ENCODE results near the gene PCIF1. TPM values are rescaled to one million over a fixed set of nuclear protein-coding genes. Genes with fewer than 3 reads are reported as not detected.
A peak's percentile ranks its signal among the peaks of the same experiment; 100 is the strongest.

Gene PCIF1
- total RNA-seq, 1 experiment from 2014 or later = 26.8 TPM

DNA sequence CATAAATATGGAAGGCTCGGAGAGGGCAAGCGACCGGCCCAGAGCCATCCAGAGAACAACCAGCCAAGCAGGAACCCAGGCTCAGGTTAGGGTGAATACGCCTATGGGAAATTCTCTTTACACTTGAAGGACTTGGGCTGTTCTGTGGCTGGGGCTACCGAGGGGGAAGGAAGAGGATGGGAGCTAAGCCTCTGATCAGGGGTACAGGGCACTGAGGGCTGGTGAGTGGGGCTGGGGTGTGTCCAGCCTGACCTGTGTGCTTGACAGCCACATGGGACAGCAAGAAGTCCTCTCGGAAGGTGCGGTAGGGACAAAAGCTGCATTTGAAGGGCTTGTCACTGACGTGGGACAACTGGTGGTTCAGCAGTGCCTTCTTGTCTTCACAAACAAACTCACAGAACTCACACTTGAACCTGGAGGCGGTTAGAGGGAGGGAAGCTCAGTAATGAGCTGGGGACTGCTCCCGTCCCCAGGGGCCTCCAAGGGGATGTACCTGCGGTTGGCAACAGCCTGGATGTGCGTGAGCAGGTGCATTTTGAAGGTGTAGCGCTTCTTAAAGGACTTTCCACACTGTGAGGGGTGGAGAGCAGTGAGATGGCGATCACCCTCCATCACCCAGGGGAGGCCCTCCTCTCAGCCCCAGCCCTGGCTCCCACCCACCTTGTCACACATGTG, 25.6 kb downstream of the PCIF1 start:
- H4K91ac ChIP-seq (ENCODE audit: insufficient read length, low read depth, low read length) = no peak overlapping the region
- no peak overlapping the region for H3T11ph ChIP-seq (ENCODE audit: low read length)
- peaks cover 25 to 78% (median 54%) of the 10 kb centered on the region in 3 experiments for H3K36me3 Mint-ChIP-seq (ENCODE audit: insufficient read depth in 1 of 3, low read depth in 3 of 3)
- no peaks in the 10 kb centered on the region for H3K27me3 Mint-ChIP-seq (ENCODE audit: low read depth)
- no peaks in the 10 kb centered on the region for H3K9me3 ChIP-seq (ENCODE audit: control insufficient read depth, low read depth, low read length)
- no peak overlapping the region for H2BK120ac ChIP-seq (ENCODE audit: low read depth, low read length, poor library complexity, severe bottlenecking)
- H3K27ac Mint-ChIP-seq = no peak overlapping the region
- no peaks in the 10 kb centered on the region for H3K4me1 Mint-ChIP-seq
- no peak overlapping the region for H2BK15ac ChIP-seq (ENCODE audit: low read depth, low read length)
- H3K4me1 ChIP-seq (ENCODE audit: insufficient read depth, low read length) = no peaks in the 10 kb centered on the region
- H2BK5ac ChIP-seq (ENCODE audit: insufficient read length, low read length) = no peak overlapping the region
- no peaks in the 10 kb centered on the region for H3K79me1 ChIP-seq (ENCODE audit: insufficient read depth, low read depth, low read length, poor library complexity, severe bottlenecking)
- no peaks in the 10 kb centered on the region for H3K23me2 ChIP-seq (ENCODE audit: insufficient read length, low read depth, low read length, poor library complexity, severe bottlenecking)
- DNase-seq = peak; percentile 11
- no peak overlapping the region for H4K5ac ChIP-seq (ENCODE audit: insufficient read length, low read depth, low read length)
- H2BK20ac ChIP-seq (ENCODE audit: low read depth, low read length, poor library complexity, severe bottlenecking) = no peak overlapping the region
- no peaks in the 10 kb centered on the region for H3K79me2 ChIP-seq (ENCODE audit: insufficient read depth, low read length)
- H2AFZ ChIP-seq (ENCODE audit: low read length) = no peak overlapping the region
- no peak overlapping the region for H3K14ac ChIP-seq (ENCODE audit: insufficient read depth, low read length)
- H3K4ac ChIP-seq (ENCODE audit: low read depth, low read length) = no peak overlapping the region
- H4K20me1 ChIP-seq (ENCODE audit: control insufficient read depth, insufficient read depth, insufficient read length) = no peaks in the 10 kb centered on the region
- H3K4me2 ChIP-seq (ENCODE audit: insufficient read depth, insufficient read length, low read length) = no peak overlapping the region
- no peaks in the 10 kb centered on the region for H3K27me3 ChIP-seq (ENCODE audit: insufficient read depth, low read length)
- no peak overlapping the region for H4K8ac ChIP-seq (replicated peaks; ENCODE audit: insufficient read length, low read depth, low read length)
- H2AK5ac ChIP-seq (ENCODE audit: insufficient read length, low read length) = no peak overlapping the region
- H3K18ac ChIP-seq (ENCODE audit: insufficient read length, low read depth, low read length) = no peak overlapping the region
- H3K9me3 Mint-ChIP-seq = no peaks in the 10 kb centered on the region
- no CpG with 5 or more reads among the region's 14 CpGs for WGBS (ENCODE audit: extremely low coverage, insufficient read length, low lambda C conversion rate)
- H3K23ac ChIP-seq (ENCODE audit: insufficient read length, low read depth, low read length) = no peak overlapping the region
- no peak overlapping the region for H3K9ac ChIP-seq (ENCODE audit: extremely low read depth, insufficient read length, low read length)
- no peak overlapping the region for H2BK12ac ChIP-seq (ENCODE audit: insufficient read length, low read depth, low read length)
- no peak overlapping the region for H3K4me3 Mint-ChIP-seq
- H3K27ac ChIP-seq (ENCODE audit: insufficient read length, low read depth, low read length) = no peak overlapping the region
- TF ChIP-seq, protein P1, sequence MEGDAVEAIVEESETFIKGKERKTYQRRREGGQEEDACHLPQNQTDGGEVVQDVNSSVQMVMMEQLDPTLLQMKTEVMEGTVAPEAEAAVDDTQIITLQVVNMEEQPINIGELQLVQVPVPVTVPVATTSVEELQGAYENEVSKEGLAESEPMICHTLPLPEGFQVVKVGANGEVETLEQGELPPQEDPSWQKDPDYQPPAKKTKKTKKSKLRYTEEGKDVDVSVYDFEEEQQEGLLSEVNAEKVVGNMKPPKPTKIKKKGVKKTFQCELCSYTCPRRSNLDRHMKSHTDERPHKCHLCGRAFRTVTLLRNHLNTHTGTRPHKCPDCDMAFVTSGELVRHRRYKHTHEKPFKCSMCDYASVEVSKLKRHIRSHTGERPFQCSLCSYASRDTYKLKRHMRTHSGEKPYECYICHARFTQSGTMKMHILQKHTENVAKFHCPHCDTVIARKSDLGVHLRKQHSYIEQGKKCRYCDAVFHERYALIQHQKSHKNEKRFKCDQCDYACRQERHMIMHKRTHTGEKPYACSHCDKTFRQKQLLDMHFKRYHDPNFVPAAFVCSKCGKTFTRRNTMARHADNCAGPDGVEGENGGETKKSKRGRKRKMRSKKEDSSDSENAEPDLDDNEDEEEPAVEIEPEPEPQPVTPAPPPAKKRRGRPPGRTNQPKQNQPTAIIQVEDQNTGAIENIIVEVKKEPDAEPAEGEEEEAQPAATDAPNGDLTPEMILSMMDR (conservative IDR thresholded peaks at IDR 0.05) = no peak
- H3K56ac ChIP-seq (ENCODE audit: insufficient read length, low read depth, low read length) = no peak overlapping the region
